HL-60/S4 treated with phorbol 12-myristate 13-acetate at 8.2 ng/mL for 4 days and 3 days (cell line): ENCODE measurements around the gene RPL27A.

Experiments used
- in situ Hi-C: fragments of 300-500 bp; cut with MboI; formaldehyde crosslinking; loops from 2 replicates; pipeline ENCODE4 v1.15.0; 2022; ENCODE audit warnings: low sequenced_read_pairs

Gene RPL27A

GRCh38 chr11:8698917-8699441 lies 16.4 kb downstream of the RPL27A start:
- in situ Hi-C loops = no loop called here

- in situ Hi-C loops = no loop called here
Measured at GRCh38 chr11:8699903-8700302, 17.3 kb downstream of the RPL27A start.

- in situ Hi-C loops = no loop called here
Measured at GRCh38 chr11:8701891-8702597, 19.5 kb downstream of the RPL27A start.

- in situ Hi-C loops = no loop called here
Measured at GRCh38 chr11:8702598-8702915, 20.0 kb downstream of the RPL27A start.

DNA sequence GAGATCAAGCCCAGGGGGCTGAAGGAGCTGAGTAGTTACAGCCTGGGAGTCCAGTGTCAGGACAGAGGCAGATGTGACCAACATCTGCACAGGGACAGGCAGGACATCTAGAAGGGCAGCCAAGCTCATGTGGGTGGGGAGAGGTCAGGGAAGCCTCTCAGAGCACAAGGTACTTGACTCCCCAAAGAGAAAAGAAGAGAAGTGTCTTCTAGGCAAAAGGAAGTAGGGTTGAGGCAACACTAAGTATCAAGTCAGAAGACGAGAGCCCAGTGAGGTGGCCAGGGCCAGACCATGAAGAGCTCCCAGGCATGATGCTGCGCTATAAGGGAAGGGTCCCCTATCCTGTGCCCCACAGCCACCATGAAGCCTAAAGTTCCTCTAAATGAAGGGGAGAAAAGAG lies 21.5 kb downstream of the RPL27A start:
- in situ Hi-C loops = no loop called here

- in situ Hi-C loops = no loop called here
Measured at GRCh38 chr11:8705146-8705545, 22.6 kb downstream of the RPL27A start.

DNA sequence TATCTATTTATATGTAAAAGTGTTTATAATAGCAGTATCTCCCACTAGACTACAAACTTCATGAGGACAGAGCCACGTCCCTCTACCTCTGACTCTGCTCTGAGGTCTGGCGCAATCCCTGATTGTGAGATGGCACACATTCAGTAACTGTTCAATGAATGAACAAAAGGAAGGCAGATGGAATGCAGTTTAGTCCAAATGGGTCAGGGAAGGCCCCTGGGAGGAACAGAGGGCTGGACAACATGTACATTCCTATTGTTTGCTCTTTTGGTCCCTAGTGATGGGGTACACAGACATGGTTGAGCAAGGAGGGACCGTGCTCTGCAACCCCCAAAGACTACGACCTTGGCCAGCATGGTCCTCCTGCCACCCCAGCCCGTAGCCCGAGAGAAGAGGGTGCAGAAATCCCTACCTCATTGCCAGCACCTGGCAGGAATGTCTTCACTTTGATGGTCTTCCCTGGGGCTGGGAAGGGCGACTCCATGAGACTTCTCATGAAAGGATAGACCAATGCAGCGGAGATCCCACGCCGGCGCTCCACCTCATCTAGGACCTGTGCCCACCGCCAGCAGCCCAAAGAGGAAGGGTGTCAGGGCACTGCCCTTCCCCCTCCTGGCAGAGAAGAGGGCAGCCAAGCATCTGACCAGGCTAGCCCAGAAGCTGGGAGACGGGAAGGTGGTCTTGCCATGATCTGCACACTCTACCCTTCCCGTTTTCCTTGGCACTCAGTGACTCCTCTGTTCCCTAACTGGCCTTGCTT lies 24.3 kb downstream of the RPL27A start:
- in situ Hi-C loops = no loop called here

GRCh38 chr11:8707541-8708191 lies 25.1 kb downstream of the RPL27A start:
- in situ Hi-C loops = no loop called here

DNA sequence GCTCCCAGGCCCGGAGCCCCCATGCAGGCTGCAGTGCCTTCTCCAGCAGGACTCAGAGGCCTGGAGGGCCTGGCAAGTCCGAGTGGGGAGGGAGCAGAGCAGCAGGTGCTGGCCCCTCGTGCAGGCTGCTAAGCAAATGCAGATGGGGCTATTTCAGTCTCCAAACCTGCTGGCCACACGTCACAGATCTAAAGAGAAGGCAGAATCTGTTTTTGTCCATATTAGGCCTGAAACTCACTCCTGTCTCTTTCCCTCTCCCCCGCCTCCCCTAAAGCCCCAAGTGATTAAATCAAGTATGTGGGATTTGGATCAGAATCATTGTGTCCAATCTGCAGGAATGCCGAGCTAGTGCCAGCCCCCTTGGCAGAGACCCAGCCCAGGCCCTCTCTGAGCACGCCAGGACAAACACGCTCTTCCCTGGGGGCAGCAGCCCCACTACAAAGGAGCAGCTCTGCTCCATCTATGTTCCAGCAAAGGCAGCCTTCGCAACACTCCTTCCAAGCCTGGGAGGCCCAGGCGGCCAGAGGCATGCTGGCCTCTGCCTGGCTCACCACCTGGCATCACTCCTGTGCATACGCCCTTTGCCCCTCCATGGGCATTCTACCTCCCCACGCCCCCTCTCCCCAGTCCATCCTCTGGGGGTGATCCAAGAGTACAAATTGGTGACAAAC lies 26.5 kb downstream of the RPL27A start:
- in situ Hi-C loops = no loop called here

- in situ Hi-C loops = no loop called here
Measured at GRCh38 chr11:8709777-8710176, 27.2 kb downstream of the RPL27A start.

DNA sequence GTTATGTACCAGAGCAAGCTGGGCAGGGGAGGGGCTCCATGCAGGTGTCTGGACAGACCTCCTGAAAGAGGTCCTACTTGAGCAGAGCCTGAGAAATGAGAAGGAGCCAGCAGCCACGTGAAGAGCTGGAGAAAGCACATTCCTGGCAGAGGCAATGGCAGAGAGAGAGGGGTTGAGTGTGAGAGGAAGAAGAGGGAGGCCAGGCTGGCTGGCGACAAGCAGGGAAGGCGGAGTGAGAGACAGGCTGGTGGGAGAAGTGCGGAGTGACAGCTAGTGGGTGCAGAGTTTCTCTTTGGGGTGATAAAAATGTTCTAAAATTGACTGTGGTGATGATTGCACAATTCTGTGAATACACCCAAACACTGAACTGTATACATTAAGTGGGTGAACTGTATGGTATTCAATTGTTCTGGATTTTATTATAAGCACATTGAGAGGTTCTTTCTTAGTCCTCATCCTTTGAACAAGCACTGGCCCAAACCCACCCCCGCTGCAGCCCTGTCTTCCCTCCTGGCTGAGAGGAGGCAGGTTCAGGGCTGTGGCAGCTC lies 29.4 kb downstream of the RPL27A start:
- in situ Hi-C loops = no loop called here

GRCh38 chr11:8712506-8712905 lies 29.9 kb downstream of the RPL27A start:
- in situ Hi-C loops = no loop called here

GRCh38 chr11:8713760-8714454 lies 31.3 kb downstream of the RPL27A start:
- in situ Hi-C loops = no loop called here

DNA sequence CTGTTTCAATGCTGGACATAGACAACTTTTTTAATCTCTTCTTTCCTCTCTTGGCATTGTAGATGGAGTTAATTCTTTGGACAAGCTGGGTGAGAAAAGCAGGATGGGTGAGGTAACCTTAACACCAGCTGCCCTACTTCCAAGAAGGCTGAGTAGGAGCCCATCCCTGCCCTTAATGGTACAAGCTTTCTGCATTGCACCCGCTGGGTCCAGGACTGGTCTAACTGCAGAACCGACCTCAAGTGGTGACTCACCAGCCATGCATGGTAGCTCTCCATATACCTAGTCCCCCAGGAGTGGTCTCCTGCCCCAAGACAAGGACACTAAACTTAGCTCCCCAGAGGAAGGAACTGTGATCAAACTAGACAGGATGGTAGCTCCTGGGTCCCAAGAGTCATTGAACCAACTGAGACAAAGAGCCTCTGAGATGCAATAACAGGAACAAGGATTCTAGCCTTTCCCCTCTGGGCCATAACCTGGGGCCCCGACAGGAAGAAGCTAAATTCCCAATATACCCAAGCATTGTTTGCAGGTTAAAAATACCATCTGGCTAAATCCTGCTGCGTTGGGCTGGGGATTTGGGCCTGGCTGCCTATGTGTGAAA lies 32.1 kb downstream of the RPL27A start:
- in situ Hi-C loops = no loop called here

DNA sequence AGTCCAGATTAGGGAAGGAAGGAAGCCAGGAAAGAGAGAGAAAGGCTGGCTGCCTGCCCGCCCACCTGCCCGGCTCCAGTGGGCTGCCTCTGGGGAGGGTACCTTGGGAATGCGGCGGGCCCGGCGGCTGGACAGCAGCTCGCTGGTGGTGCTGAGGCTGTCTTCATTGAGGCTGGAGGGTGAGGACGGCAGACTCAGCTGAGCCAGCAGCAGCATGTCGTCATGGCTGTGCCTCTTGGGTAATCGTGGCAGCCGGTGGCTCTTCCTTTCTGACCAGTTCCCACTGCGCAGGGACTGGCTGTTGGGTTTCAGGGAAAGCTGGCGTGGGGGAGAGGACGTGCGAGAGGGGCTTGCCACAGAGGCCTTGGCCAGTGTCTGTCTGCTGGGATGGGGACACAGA lies 32.9 kb downstream of the RPL27A start:
- in situ Hi-C loops = no loop called here

DNA sequence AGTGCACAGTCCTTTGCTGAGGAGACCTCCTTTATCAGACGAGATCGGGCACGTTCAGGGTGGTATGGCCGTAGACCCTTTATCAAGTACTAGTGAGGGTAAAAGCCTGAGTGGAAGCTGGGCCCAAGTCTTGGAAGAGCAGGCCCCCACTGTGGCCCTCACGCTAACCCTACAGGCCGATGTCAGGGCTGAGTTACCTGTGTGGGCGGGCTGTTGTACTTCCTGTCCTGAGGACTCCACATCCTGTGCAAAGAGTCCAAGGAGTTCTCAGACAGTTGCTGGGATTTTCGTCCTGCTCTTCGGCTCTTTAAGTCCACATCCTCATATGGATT lies 34.9 kb downstream of the RPL27A start:
- in situ Hi-C loops = no loop called here

DNA sequence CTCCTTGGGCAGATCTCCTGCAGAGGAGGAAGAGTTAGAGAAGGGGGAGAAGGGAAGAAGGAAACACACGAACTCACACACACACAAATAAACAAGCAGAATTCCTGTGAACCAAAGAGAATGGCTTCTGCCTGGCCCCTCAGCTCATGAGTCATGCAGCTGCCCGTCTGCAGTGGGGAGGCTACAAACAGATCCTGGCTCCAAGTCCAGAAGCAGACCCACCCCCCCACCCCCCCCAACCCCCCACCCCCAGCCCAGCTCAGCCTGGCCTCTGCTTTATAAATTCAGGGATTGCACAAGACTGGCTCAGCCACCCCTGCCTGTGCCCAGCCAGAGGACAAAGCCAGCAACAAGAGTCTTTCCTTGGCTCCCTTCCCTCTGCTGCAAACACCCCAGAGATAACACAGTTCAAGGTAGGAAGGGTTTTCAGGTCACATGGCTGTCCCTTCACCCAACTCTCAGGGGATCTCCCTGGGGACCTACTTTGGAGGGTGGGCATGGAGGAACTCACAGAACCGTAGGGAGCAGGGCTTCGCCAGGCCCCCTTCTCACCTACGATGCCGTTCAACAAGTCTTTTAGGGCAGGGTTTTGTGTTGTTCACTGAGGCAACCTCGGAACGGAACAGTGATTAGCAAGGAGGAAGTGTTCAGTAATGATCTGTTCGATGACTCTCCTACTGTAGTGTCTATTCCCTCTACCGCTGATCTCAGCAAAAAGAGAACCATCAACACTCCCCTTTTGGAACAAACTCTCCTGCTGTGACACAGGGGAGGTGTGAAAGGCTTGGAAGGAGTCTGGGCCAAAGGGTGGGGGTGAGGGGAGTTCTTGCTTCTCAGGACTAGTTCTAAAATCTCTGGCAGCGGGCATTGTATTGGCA lies 35.5 kb downstream of the RPL27A start:
- in situ Hi-C loops = no loop called here

DNA sequence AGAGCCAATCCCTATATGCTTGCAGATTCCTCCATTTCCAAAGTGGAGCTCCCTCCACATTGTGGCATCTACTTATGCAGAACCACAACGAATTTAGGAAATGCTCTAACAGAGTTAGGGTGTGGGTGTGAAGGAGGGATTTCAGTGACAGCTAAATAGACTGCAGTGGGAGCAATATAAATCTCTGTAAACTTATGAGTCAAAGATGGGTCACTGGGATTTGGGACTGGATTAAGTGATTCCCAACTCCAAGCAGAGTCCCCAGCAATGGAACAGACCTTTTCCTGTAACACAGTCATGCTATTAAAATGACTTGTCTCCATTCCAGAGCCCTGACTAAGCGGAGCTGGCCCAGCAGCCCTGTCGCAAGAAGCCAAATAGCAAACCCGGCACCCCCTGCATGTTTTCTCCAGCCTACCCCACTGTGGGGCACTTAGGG lies 36.6 kb downstream of the RPL27A start:
- in situ Hi-C loops = no loop called here

DNA sequence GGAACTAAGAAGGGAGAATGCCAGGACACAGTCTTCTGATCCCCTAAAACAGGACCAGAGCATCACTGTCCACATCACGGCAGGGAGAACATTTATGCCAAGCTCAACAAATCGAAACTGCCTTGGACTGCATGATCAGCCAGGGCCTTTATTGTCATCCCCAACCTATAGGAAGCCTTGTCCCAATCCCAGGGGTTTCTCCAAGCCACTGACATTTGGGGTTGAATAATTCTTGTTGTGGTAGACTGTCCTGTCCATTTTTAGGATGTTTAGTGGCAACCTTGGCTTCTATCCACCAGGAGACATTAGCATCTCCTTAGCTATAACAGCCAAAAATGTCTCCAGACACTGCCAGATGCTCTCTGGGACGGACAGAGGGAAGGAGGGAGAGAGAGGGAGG lies 37.1 kb downstream of the RPL27A start:
- in situ Hi-C loops = no loop called here
